Gastroesophageal sphincter (tissue), 4 donors: ENCODE results near the gene CLMP. TPM values are rescaled to one million over a fixed set of nuclear protein-coding genes. Genes with fewer than 3 reads are reported as not detected.
A peak's percentile ranks its signal among the peaks of the same experiment; 100 is the strongest.

Source experiments
- ATAC-seq: fragments of 150-250 bp; one replicate; pipeline ENCODE4 v1.9.1; 2016; ENCODE audit warnings: mild to moderate bottlenecking, moderate library complexity
- H3K27ac ChIP-seq, 4 donors: fragments of 200-600 bp; sonication (generic) in 3 of 4; 1 replicate in 3 of 4; 2 replicates in 1 of 4; pipeline ENCODE4 v1.5.1; 2016 to 2019
- H3K27me3 ChIP-seq: fragments of 200-600 bp; sonication (generic); one replicate; pipeline ENCODE4 v1.5.1; 2019
- H3K36me3 ChIP-seq, 2 donors: fragments of 200-600 bp; sonication (generic); one replicate each; pipeline ENCODE4 v1.5.1; 2019; ENCODE audit warnings: control low read depth in 1 of 2
- H3K4me1 ChIP-seq, 3 donors: fragments of 200-600 bp; sonication (generic); 1 replicate in 2 of 3; 2 replicates in 1 of 3; pipeline ENCODE4 v1.5.1; 2016 to 2019; ENCODE audit warnings: control low read depth in 2 of 3
- H3K4me3 ChIP-seq, 2 donors: fragments of 200-600 bp; sonication (generic); one replicate each; pipeline ENCODE4 v1.5.1; 2019; ENCODE audit warnings: mild to moderate bottlenecking in 1 of 2, moderate library complexity in 1 of 2
- H3K9me3 ChIP-seq, 3 donors: fragments of 200-600 bp; sonication (generic); one replicate each; pipeline ENCODE4 v1.5.1; 2017 to 2019; ENCODE audit warnings: control low read depth in 2 of 3
- CTCF ChIP-seq, 4 experiments: fragments of 200-600 bp in 2 of 4; fragments of 450-650 bp in 2 of 4; sonication (generic) in 1 of 4; IDR thresholded peaks; one replicate each; pipeline ENCODE4 v1.5.1; 2017 to 2019; ENCODE audit warnings: antibody characterized with exemption in 4 of 4, mild to moderate bottlenecking in 2 of 4, moderate library complexity in 2 of 4
- EP300 ChIP-seq: sonication (generic); formaldehyde crosslinking; IDR thresholded peaks from one replicate; pipeline ENCODE4 v1.6.1; 2017; ENCODE audit warnings: antibody characterized with exemption, mild to moderate bottlenecking
- POLR2A ChIP-seq, 2 donors: fragments of 450-650 bp; IDR thresholded peaks; one replicate each; pipeline ENCODE4 v1.6.1; 2017; ENCODE audit warnings: antibody characterized with exemption in 2 of 2, mild to moderate bottlenecking in 2 of 2, moderate library complexity in 1 of 2
- POLR2AphosphoS5 ChIP-seq: sonication (generic); formaldehyde crosslinking; IDR thresholded peaks from one replicate; pipeline ENCODE4 v1.6.1; 2017; ENCODE audit warnings: antibody characterized with exemption
- WGBS, 2 donors: methylation state at CpG; one replicate each; pipeline ENCODE4 v1.1.5; 2018; ENCODE audit warnings: low coverage in 1 of 2; 5-methylcytosine and 5-hydroxymethylcytosine counted together
- total RNA-seq, 4 donors: library from RNA; depleted of rRNA; stranded (reverse); fragments of >200 nt; gene quantifications; one replicate each; pipeline ENCODE4 v1.1.0, GENCODE V29; 2016

CLMP gene
- total RNA-seq, 4 donors from 2014 or later = 89.1 to 274 (median 151) TPM

- Histone ChIP-seq H3K4me1 (peaks cover 0 to 28% (median 0%) of the 10 kb centered on the region in 3 donors), H3K9me3 (no peaks in the 10 kb centered on the region), H3K27ac (no peak overlapping the region), H3K36me3 (no peaks in the 10 kb centered on the region), H3K27me3 (no peaks in the 10 kb centered on the region), H3K4me3 (no peak overlapping the region)
- no peak for TF ChIP-seq EP300
- no peak for TF ChIP-seq POLR2A (IDR thresholded peaks at IDR 0.05)
- no peak for TF ChIP-seq POLR2AphosphoS5
- TF ChIP-seq CTCF (IDR thresholded peaks at IDR 0.05) = no peak
- ATAC-seq = no peak
- WGBS, 2 donors = 83 to 93% methylated on average over 3 to 6 of the region's 8 CpGs
Observed at GRCh38 chr11:123228496-123229163, 33.6 kb upstream of the CLMP start.

- 44 to 60% methylated on average over 3 to 4 of the region's 7 CpGs for WGBS, 2 donors
- no peak overlapping the region for H3K27ac ChIP-seq
Observed at GRCh38 chr11:123227763-123228495, 32.9 kb upstream of the CLMP start.

GRCh38 chr11:123221584-123221983 lies 26.5 kb upstream of the CLMP start:
- ATAC-seq = peak; percentile 27
- Histone ChIP-seq H3K27ac (peak overlapping the region; percentile 24 to 59 (median 36)), H3K4me3 (no peak overlapping the region), H3K27me3 (no peaks in the 10 kb centered on the region), H3K9me3 (peaks cover 0 to 9% (median 0%) of the 10 kb centered on the region in 3 donors), H3K4me1 (peaks cover 5 to 24% (median 5%) of the 10 kb centered on the region in 3 donors), H3K36me3 (no peaks in the 10 kb centered on the region)
- WGBS, 2 donors = 34 to 44% methylated on average over 3 of the region's 3 CpGs
- no peak for TF ChIP-seq POLR2AphosphoS5
- no peak for TF ChIP-seq POLR2A (IDR thresholded peaks at IDR 0.05)
- no peak for TF ChIP-seq EP300
- no peak for TF ChIP-seq CTCF (IDR thresholded peaks at IDR 0.05)

More at GRCh38 chr11:123227763-123228495, 32.9 kb upstream of the CLMP start:
- TF ChIP-seq EP300 = no peak
- TF ChIP-seq POLR2A (IDR thresholded peaks at IDR 0.05) = no peak
- no peak for TF ChIP-seq CTCF (IDR thresholded peaks at IDR 0.05)
- no peak for TF ChIP-seq POLR2AphosphoS5
- H3K36me3 ChIP-seq = no peaks in the 10 kb centered on the region
- no peaks in the 10 kb centered on the region for H3K27me3 ChIP-seq
- H3K4me1 ChIP-seq = peaks cover 0 to 21% (median 0%) of the 10 kb centered on the region in 3 donors
- no peak overlapping the region for H3K4me3 ChIP-seq
- H3K9me3 ChIP-seq = no peaks in the 10 kb centered on the region
- no peak for ATAC-seq

- Histone ChIP-seq H3K27me3 (no peaks in the 10 kb centered on the region), H3K27ac (peak overlapping the region; percentile 8 to 46 (median 34)), H3K36me3 (no peaks in the 10 kb centered on the region), H3K9me3 (peaks cover 0 to 9% (median 0%) of the 10 kb centered on the region in 3 donors), H3K4me1 (peaks cover 5 to 24% (median 5%) of the 10 kb centered on the region in 3 donors), H3K4me3 (no peak overlapping the region)
- TF ChIP-seq EP300 (no peak), POLR2A (IDR thresholded peaks at IDR 0.05) (no peak), POLR2AphosphoS5 (peak; percentile 49)
- peak; percentile 81 for ATAC-seq
- 55 to 69% methylated on average over 4 to 6 of the region's 6 CpGs for WGBS, 2 donors
Observed at GRCh38 chr11:123221096-123221561, 26.1 kb upstream of the CLMP start.

- H3K4me1 ChIP-seq = peaks cover 5 to 30% (median 5%) of the 10 kb centered on the region in 3 donors
- 29 to 36% methylated on average over 6 to 8 of the region's 9 CpGs for WGBS, 2 donors
Observed at GRCh38 chr11:123219066-123219690, 24.1 kb upstream of the CLMP start.

More at GRCh38 chr11:123219066-123219690, 24.1 kb upstream of the CLMP start:
- Histone ChIP-seq H3K36me3 (no peaks in the 10 kb centered on the region), H3K9me3 (peaks cover 0 to 9% (median 0%) of the 10 kb centered on the region in 3 donors), H3K27ac (peak overlapping the region; percentile 57 to 70 (median 66)), H3K4me3 (no peak overlapping the region), H3K27me3 (no peaks in the 10 kb centered on the region)
- TF ChIP-seq POLR2A (IDR thresholded peaks at IDR 0.05) = no peak
- TF ChIP-seq POLR2AphosphoS5 = peak; percentile 28
- TF ChIP-seq CTCF (IDR thresholded peaks at IDR 0.05) = no peak
- ATAC-seq = peak; percentile 56
